Smooth muscle cell (in vitro differentiated cells): ENCODE measurements around the gene SPG7. TPM values are rescaled to one million over a fixed set of nuclear protein-coding genes. Genes with fewer than 3 reads are reported as not detected.
"Not testable (repeated sequence)": the region's sequence is repeated elsewhere in the genome, so short reads cannot be mapped to it uniquely, and the experiment has no call there.

ENCODE experiments used
- DNase-seq: peaks from one replicate; lab custom pipeline; 2025; ENCODE audit not compliant: unreplicated experiment; lab: John Stamatoyannopoulos, UW
- H2AFZ ChIP-seq: fragments of 200-600 bp; sonication (generic); 2 replicates; pipeline ENCODE4 v1.6.0; 2016; ENCODE audit warnings: antibody characterized with exemption, low read depth, mild to moderate bottlenecking
- H3F3A ChIP-seq: fragments of 200-600 bp; sonication (generic); 2 replicates; pipeline ENCODE4 v1.6.0; 2017; ENCODE audit warnings: antibody characterized with exemption, low read depth
- H3K27ac ChIP-seq: fragments of 200-600 bp; sonication (generic); 2 replicates; pipeline ENCODE4 v1.5.1; 2016; ENCODE audit warnings: low read depth, mild to moderate bottlenecking
- H3K27me3 ChIP-seq: fragments of 200-600 bp; sonication (generic); 2 replicates; pipeline ENCODE4 v1.6.1; 2016; ENCODE audit warnings: low read depth, mild to moderate bottlenecking
- H3K36me3 ChIP-seq: fragments of 200-600 bp; sonication (generic); 2 replicates; pipeline ENCODE4 v1.5.1; 2016; ENCODE audit warnings: low read depth
- H3K4me1 ChIP-seq: fragments of 200-600 bp; sonication (generic); 2 replicates; pipeline ENCODE4 v1.5.1; 2016; ENCODE audit warnings: low read depth
- H3K4me2 ChIP-seq: fragments of 200-600 bp; sonication (generic); 2 replicates; pipeline ENCODE4 v1.6.0; 2016; ENCODE audit warnings: mild to moderate bottlenecking
- H3K4me3 ChIP-seq: fragments of 200-600 bp; sonication (generic); 2 replicates; pipeline ENCODE4 v1.5.1; 2016; ENCODE audit warnings: mild to moderate bottlenecking
- H3K79me2 ChIP-seq: fragments of 200-600 bp; sonication (generic); 2 replicates; pipeline ENCODE4 v1.6.0; 2016; ENCODE audit warnings: low read depth, mild to moderate bottlenecking
- H3K9ac ChIP-seq: fragments of 200-600 bp; sonication (generic); 2 replicates; pipeline ENCODE4 v1.6.0; 2016; ENCODE audit warnings: low read depth
- H3K9me3 ChIP-seq: fragments of 200-600 bp; sonication (generic); replicated peaks from 2 replicates; pipeline ENCODE4 v1.5.1; 2016; ENCODE audit warnings: low read depth
- H4K20me1 ChIP-seq: fragments of 200-600 bp; sonication (generic); 2 replicates; pipeline ENCODE4 v1.6.0; 2016; ENCODE audit warnings: low read depth
- WGBS: methylation state at CpG from one replicate; pipeline ENCODE4 v1.1.7; 2016; ENCODE audit warnings: low lambda C conversion rate; 5-methylcytosine and 5-hydroxymethylcytosine counted together
- polyA plus RNA-seq: library from polyadenylated mRNA; unstranded; fragments of >200 nt; fragmentation: Nextera tagmentation; extraction: Ambion mirVana; gene quantifications from 2 replicates; pipeline ENCODE4 v1.2.1, GENCODE V29; 2016
- total RNA-seq: library from RNA; depleted of rRNA; stranded (reverse); fragments of >200 nt; gene quantifications from 2 replicates; pipeline ENCODE4 v1.2.3, GENCODE V29; 2014
- TF ChIP-seq, protein P1 (sequence below): fragments of 200-600 bp; sonication (generic); IDR thresholded peaks from 2 replicates; pipeline ENCODE4 v1.5.1; 2017; ENCODE audit warnings: borderline replicate concordance, mild to moderate bottlenecking, antibody characterized with exemption; ENCODE audit not compliant: insufficient read depth, poor library complexity, severe bottlenecking

Gene SPG7
- total and polyA plus RNA-seq, 2 experiments from 2014 or later, result 49.3 to 61.4 TPM

DNA sequence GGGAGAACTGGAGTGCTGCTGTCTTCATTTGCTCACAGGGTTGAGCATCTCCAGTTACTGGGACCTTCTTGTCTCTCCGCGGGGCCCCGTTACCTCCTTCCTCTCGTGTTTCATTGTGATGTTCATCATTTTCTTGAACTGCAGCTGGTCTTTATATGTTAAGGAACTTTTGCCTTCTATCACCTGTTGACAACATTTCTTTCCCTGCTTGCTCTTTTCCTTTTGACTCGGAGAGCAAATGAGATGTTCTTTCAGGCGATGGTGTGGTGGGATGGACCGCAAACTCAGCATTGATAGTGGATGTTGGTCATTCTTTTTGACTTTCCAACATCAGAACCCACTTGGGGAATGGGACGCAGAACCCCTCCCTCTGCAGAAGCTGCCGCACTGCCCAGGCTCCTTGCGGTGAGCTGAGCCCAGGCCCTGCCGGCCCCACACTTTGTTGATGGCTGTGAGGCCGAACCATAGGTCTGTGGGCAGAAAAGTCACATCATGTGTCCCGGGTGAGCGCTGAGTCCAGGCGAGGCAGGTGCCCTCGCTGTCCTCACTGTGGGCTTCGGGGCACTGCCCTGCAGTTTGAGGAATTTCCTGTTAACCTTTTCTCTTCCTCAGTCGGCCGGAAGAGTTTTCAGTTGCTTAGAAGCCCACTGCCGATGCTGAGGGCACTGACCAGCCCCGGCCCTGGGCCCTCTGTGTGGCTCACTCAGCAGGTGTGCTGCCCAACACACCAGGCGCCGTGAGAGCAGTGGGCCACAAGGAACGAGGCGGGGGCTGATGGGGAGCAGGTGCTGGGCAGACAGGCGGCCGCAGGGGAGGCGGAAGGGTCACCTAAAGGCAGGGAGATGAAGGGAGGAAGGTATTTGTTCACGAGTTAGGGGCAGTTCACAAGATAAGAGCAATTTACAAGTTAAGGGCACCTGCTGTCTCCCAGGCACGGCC lies 59.7 kb downstream of the SPG7 start:
- H3K4me1 ChIP-seq, result peaks cover 10% of the 10 kb centered on the region
- H4K20me1 ChIP-seq, result peaks cover 41% of the 10 kb centered on the region
- no peak overlapping the region for H3K4me2 ChIP-seq
- no peak for DNase-seq
- TF ChIP-seq, protein P1, sequence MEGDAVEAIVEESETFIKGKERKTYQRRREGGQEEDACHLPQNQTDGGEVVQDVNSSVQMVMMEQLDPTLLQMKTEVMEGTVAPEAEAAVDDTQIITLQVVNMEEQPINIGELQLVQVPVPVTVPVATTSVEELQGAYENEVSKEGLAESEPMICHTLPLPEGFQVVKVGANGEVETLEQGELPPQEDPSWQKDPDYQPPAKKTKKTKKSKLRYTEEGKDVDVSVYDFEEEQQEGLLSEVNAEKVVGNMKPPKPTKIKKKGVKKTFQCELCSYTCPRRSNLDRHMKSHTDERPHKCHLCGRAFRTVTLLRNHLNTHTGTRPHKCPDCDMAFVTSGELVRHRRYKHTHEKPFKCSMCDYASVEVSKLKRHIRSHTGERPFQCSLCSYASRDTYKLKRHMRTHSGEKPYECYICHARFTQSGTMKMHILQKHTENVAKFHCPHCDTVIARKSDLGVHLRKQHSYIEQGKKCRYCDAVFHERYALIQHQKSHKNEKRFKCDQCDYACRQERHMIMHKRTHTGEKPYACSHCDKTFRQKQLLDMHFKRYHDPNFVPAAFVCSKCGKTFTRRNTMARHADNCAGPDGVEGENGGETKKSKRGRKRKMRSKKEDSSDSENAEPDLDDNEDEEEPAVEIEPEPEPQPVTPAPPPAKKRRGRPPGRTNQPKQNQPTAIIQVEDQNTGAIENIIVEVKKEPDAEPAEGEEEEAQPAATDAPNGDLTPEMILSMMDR, result no peak
- peaks cover 16% of the 10 kb centered on the region for H3F3A ChIP-seq
- no peak overlapping the region for H3K9ac ChIP-seq
- no peaks in the 10 kb centered on the region for H3K27me3 ChIP-seq
- 93% methylated on average over 30 of the region's 30 CpGs for WGBS
- H3K4me3 ChIP-seq, result no peak overlapping the region
- no peak overlapping the region for H3K27ac ChIP-seq
- no peaks in the 10 kb centered on the region for H3K9me3 ChIP-seq
- peaks cover 3% of the 10 kb centered on the region for H3K79me2 ChIP-seq
- peaks cover 7% of the 10 kb centered on the region for H3K36me3 ChIP-seq
- no peak overlapping the region for H2AFZ ChIP-seq

GRCh38 chr16:89569506-89570341 lies 61.5 kb downstream of the SPG7 start:
- Histone ChIP-seq H3K4me2 (no peak overlapping the region), H3K27ac (no peak overlapping the region), H4K20me1 (peaks cover 23% of the 10 kb centered on the region), H3F3A (no peaks in the 10 kb centered on the region), H3K36me3 (no peaks in the 10 kb centered on the region), H3K4me3 (no peak overlapping the region), H3K79me2 (no peaks in the 10 kb centered on the region), H3K4me1 (peaks cover 8% of the 10 kb centered on the region), H3K9ac (no peak overlapping the region), H2AFZ (no peak overlapping the region), H3K27me3 (peaks cover under 1% of the 10 kb centered on the region), H3K9me3 (no peaks in the 10 kb centered on the region)
- 87% methylated on average over 23 of the region's 23 CpGs for WGBS
- no peak for DNase-seq
- TF ChIP-seq, protein P1, result no peak

DNA sequence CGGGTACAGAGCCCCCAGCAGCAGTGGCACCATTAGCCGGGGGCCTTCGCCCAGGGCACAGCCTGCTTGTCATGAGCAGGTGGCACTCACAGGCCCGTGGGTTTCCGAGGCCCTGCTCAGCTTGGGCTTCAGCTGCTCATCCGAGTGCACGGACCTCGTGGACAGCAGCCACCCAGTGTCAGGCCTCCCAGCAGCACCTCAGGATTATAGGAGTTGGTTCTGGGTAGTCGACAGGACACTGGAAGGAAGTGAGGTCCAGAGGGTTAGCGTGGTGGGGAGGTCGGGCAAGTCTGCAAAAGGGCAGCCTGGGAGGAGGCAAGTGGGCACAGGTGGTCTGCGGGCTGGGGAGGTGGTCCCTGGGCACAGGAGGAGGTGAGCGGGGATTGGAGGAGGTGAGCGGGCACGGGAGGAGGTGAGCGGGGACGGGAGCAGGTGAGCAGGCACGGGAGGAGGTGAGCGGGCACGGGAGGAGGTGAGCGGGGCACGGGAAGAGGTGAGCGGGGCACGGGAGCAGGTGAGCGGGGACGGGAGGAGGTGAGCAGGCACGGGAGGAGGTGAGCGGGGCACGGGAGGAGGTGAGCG lies 62.2 kb downstream of the SPG7 start:
- Histone ChIP-seq H4K20me1 (peaks cover 16% of the 10 kb centered on the region), H3K27ac (no peak overlapping the region), H3K36me3 (no peaks in the 10 kb centered on the region), H3K9me3 (no peaks in the 10 kb centered on the region), H3K4me2 (no peak overlapping the region), H3K4me1 (peaks cover 13% of the 10 kb centered on the region), H3K27me3 (peaks cover 8% of the 10 kb centered on the region), H3K4me3 (no peak overlapping the region), H3F3A (no peaks in the 10 kb centered on the region), H3K9ac (no peak overlapping the region), H2AFZ (no peak overlapping the region), H3K79me2 (no peaks in the 10 kb centered on the region)
- 91% methylated on average over 12 of the region's 30 CpGs for WGBS
- TF ChIP-seq, protein P1, result no peak
- no peak for DNase-seq

GRCh38 chr16:89570983-89571598 lies 62.9 kb downstream of the SPG7 start:
- H3K4me2 ChIP-seq, H3K9me3 ChIP-seq, H3F3A ChIP-seq, H3K27ac ChIP-seq, H3K4me3 ChIP-seq, H3K9ac ChIP-seq, H4K20me1 ChIP-seq, DNase-seq, H3K4me1 ChIP-seq, H2AFZ ChIP-seq, H3K36me3 ChIP-seq, H3K79me2 ChIP-seq: not testable (repeated sequence)
- WGBS, result 97% methylated on average over 3 of the region's 36 CpGs
- peaks cover 12% of the 10 kb centered on the region for H3K27me3 ChIP-seq
